DND-41 (cell line): ENCODE measurements around the gene SPPL2C.

Experiments used
- ATAC-seq: fragments of 200-7000 bp; cut with Tn5 transposase; 3 replicates; pipeline ENCODE4 v1.9.1; 2021; ENCODE audit warnings: low read depth; ENCODE audit not compliant: insufficient read depth
- DNase-seq: peaks from one replicate; pipeline ENCODE4 v3.0.0-alpha.2; 2020
- H2AFZ ChIP-seq: 2 replicates; pipeline ENCODE4 v1.6.0; 2012; ENCODE audit warnings: low read depth, low read length
- H3K27ac ChIP-seq: 2 replicates; pipeline ENCODE4 v1.5.1; 2012; ENCODE audit warnings: low read length, inconsistent platforms
- H3K27me3 ChIP-seq: fragments of 200-600 bp; sonication (generic); 2 replicates; pipeline ENCODE4 v1.6.0; 2012; ENCODE audit warnings: low read length, mild to moderate bottlenecking, inconsistent platforms; ENCODE audit not compliant: insufficient read depth, poor library complexity
- H3K36me3 ChIP-seq: 2 replicates; pipeline ENCODE4 v1.5.1; 2012; ENCODE audit warnings: low read length, inconsistent platforms; ENCODE audit not compliant: insufficient read depth
- H3K4me1 ChIP-seq: 2 replicates; pipeline ENCODE4 v1.5.1; 2012; ENCODE audit warnings: mild to moderate bottlenecking, low read length; ENCODE audit not compliant: insufficient read depth
- H3K4me2 ChIP-seq: 2 replicates; pipeline ENCODE4 v1.6.0; 2012; ENCODE audit warnings: mild to moderate bottlenecking, moderate library complexity, low read length, inconsistent platforms; ENCODE audit not compliant: insufficient read depth
- H3K4me3 ChIP-seq, 2 experiments: fragments of 200-600 bp in 1 of 2; shearing (Covaris generic) in 1 of 2; 2 replicates each; pipeline ENCODE4 v1.5.1; 2012 to 2016; ENCODE audit warnings: inconsistent platforms in 2 of 2, low read length in 2 of 2, mild to moderate bottlenecking in 2 of 2, low read depth in 1 of 2, moderate library complexity in 1 of 2
- H3K79me2 ChIP-seq: 2 replicates; pipeline ENCODE4 v1.6.0; 2012; ENCODE audit warnings: low read length, inconsistent platforms; ENCODE audit not compliant: insufficient read depth
- H3K9ac ChIP-seq: 2 replicates; pipeline ENCODE4 v1.6.0; 2012; ENCODE audit warnings: low read depth, mild to moderate bottlenecking, inconsistent platforms, low read length, moderate library complexity
- H3K9me3 ChIP-seq: 2 replicates; pipeline ENCODE4 v1.5.1; 2012; ENCODE audit warnings: low read length, moderate library complexity, mild to moderate bottlenecking, inconsistent platforms; ENCODE audit not compliant: insufficient read depth, severe bottlenecking
- H4K20me1 ChIP-seq: 2 replicates; pipeline ENCODE4 v1.6.0; 2012; ENCODE audit warnings: low read length; ENCODE audit not compliant: insufficient read depth
- EZH2 ChIP-seq: IDR thresholded peaks from 3 replicates; pipeline ENCODE4 v1.6.1; 2012; ENCODE audit warnings: borderline replicate concordance, low read depth, mild to moderate bottlenecking, moderate library complexity, low read length, inconsistent platforms; ENCODE audit not compliant: severe bottlenecking
- TF ChIP-seq, protein P1 (sequence below): IDR thresholded peaks from 2 replicates; pipeline ENCODE4 v1.5.1; 2012; ENCODE audit warnings: borderline replicate concordance, low read length, moderate library complexity, mild to moderate bottlenecking; ENCODE audit not compliant: poor library complexity, severe bottlenecking; ENCODE audit errors: extremely low read depth

The SPPL2C gene

DNA sequence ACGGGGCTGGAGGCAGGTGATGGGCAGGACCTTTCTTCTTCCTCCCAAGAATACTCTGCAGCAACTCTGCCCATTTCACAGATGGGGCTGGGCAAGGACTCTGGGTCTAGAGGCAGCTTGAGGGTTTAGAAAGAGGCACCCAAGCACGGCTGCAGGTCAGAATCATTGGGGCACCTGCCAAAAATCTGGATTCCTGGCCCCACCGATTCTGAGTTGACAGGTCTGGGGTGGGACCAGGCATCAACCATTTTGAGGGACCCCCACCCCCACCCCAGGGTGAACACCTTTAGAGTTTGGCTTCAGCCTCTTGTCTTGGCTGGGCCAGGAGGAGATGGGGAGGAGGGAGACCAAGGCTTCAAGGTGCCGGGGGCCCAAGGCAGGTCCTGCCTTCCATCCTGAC, 5.3 kb downstream of the SPPL2C start:
- H3K27ac ChIP-seq = no peak overlapping the region
- H3K36me3 ChIP-seq = no peaks in the 10 kb centered on the region
- no peak for ATAC-seq
- H3K4me3 ChIP-seq = no peak overlapping the region
- no peaks in the 10 kb centered on the region for H3K4me1 ChIP-seq
- no peak for DNase-seq
- H3K27me3 ChIP-seq = peaks cover 14% of the 10 kb centered on the region
- H3K9ac ChIP-seq = no peak overlapping the region
- no peak overlapping the region for H2AFZ ChIP-seq
- peaks cover 11% of the 10 kb centered on the region for H4K20me1 ChIP-seq
- no peaks in the 10 kb centered on the region for H3K79me2 ChIP-seq
- TF ChIP-seq, protein P1, sequence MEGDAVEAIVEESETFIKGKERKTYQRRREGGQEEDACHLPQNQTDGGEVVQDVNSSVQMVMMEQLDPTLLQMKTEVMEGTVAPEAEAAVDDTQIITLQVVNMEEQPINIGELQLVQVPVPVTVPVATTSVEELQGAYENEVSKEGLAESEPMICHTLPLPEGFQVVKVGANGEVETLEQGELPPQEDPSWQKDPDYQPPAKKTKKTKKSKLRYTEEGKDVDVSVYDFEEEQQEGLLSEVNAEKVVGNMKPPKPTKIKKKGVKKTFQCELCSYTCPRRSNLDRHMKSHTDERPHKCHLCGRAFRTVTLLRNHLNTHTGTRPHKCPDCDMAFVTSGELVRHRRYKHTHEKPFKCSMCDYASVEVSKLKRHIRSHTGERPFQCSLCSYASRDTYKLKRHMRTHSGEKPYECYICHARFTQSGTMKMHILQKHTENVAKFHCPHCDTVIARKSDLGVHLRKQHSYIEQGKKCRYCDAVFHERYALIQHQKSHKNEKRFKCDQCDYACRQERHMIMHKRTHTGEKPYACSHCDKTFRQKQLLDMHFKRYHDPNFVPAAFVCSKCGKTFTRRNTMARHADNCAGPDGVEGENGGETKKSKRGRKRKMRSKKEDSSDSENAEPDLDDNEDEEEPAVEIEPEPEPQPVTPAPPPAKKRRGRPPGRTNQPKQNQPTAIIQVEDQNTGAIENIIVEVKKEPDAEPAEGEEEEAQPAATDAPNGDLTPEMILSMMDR = no peak
- no peak for TF ChIP-seq EZH2
- no peak overlapping the region for H3K4me2 ChIP-seq
- H3K9me3 ChIP-seq = no peaks in the 10 kb centered on the region

- H3K4me3 ChIP-seq = no peak overlapping the region
- no peak overlapping the region for H2AFZ ChIP-seq
- TF ChIP-seq, protein P1 = no peak
- TF ChIP-seq EZH2 = no peak
- ATAC-seq (no peak), DNase-seq (no peak)
- H3K9me3 ChIP-seq = no peaks in the 10 kb centered on the region
- no peak overlapping the region for H3K9ac ChIP-seq
- no peak overlapping the region for H3K4me2 ChIP-seq
- peaks cover 16% of the 10 kb centered on the region for H3K27me3 ChIP-seq
- no peaks in the 10 kb centered on the region for H3K36me3 ChIP-seq
- no peaks in the 10 kb centered on the region for H3K79me2 ChIP-seq
- peaks cover 7% of the 10 kb centered on the region for H4K20me1 ChIP-seq
- no peak overlapping the region for H3K27ac ChIP-seq
- no peaks in the 10 kb centered on the region for H3K4me1 ChIP-seq
These were observed 5.8 kb downstream of the SPPL2C start for GRCh38 chr17:45850468-45850867.

- Histone ChIP-seq H2AFZ (no peak overlapping the region), H3K4me3 (no peak overlapping the region), H3K9ac (no peak overlapping the region), H3K36me3 (no peaks in the 10 kb centered on the region), H3K79me2 (no peaks in the 10 kb centered on the region), H3K27ac (no peak overlapping the region), H4K20me1 (peaks cover 7% of the 10 kb centered on the region), H3K9me3 (no peaks in the 10 kb centered on the region), H3K4me1 (no peaks in the 10 kb centered on the region), H3K4me2 (no peak overlapping the region), H3K27me3 (peaks cover 16% of the 10 kb centered on the region)
- DNase-seq (no peak), ATAC-seq (no peak)
- TF ChIP-seq EZH2 = no peak
- TF ChIP-seq, protein P1 = no peak
These were observed 6.3 kb downstream of the SPPL2C start for GRCh38 chr17:45851022-45851421.

- no peak overlapping the region for H3K9ac ChIP-seq
- H2AFZ ChIP-seq = no peak overlapping the region
- no peak overlapping the region for H3K27ac ChIP-seq
- peaks cover 7% of the 10 kb centered on the region for H4K20me1 ChIP-seq
- H3K27me3 ChIP-seq = peaks cover 16% of the 10 kb centered on the region
- no peaks in the 10 kb centered on the region for H3K4me1 ChIP-seq
- peak; percentile 32 for TF ChIP-seq EZH2
- TF ChIP-seq, protein P1 = no peak
- no peak overlapping the region for H3K4me3 ChIP-seq
- no peaks in the 10 kb centered on the region for H3K79me2 ChIP-seq
- no peak overlapping the region for H3K4me2 ChIP-seq
- H3K36me3 ChIP-seq = no peaks in the 10 kb centered on the region
- DNase-seq (no peak), ATAC-seq (no peak)
- no peaks in the 10 kb centered on the region for H3K9me3 ChIP-seq
These were observed 6.8 kb downstream of the SPPL2C start for GRCh38 chr17:45851464-45851863.
